ENCODE results near the gene BRAP. TPM values are rescaled to one million over a fixed set of nuclear protein-coding genes. Genes with fewer than 3 reads are reported as not detected.
A peak's percentile ranks its signal among the peaks of the same experiment; 100 is the strongest.
"Not testable (repeated sequence)": the region's sequence is repeated elsewhere in the genome, so short reads cannot be mapped to it uniquely, and the experiment has no call there.

BRAP gene
- polyA plus RNA-seq, 4 donors, result 7.8 to 16.1 (median 8.7) TPM

DNA sequence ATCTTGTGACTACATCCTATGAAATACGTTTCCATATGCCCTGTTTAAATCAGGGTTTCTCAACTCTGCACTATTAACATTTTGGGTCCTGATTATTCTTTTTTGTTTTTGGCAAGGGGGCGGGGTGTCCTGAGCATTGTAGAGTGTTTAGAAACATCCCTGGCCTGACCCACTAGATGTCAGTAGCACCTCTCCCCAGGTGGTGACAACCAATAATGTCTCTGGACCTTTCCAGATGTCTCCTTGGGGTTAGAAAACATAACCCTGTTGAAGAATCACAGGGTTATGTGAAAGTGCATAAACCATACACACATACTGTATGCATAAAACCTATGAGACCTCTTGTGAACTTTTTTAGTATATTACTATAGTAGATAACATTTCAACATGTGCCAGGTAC, 1.5 kb upstream of the BRAP start:
- Histone ChIP-seq H3K27me3 (ENCODE audit: control insufficient read depth in 3 of 3, insufficient read depth in 3 of 3, low read length in 3 of 3) (no peaks in the 10 kb centered on the region), H3K4me1 (ENCODE audit: control insufficient read depth in 3 of 3, insufficient read depth in 2 of 3, low read depth in 1 of 3, low read length in 2 of 3) (peaks cover 4 to 7% (median 6%) of the 10 kb centered on the region in 3 donors), H3K9me3 (ENCODE audit: control insufficient read depth in 2 of 2, insufficient read depth in 1 of 2, low read depth in 1 of 2, low read length in 1 of 2) (no peaks in the 10 kb centered on the region), H3K4me3 (ENCODE audit: low read depth in 1 of 3, low read length in 3 of 3) (no peak overlapping the region), H3K27ac (ENCODE audit: low read depth in 1 of 3, low read length in 2 of 3) (no peak overlapping the region), H3K36me3 (ENCODE audit: control insufficient read depth in 3 of 3, insufficient read depth in 2 of 3, low read depth in 1 of 3, low read length in 3 of 3) (peaks cover 5 to 8% (median 7%) of the 10 kb centered on the region in 3 donors)
- FAIRE-seq (no peak), DNase-seq (peak in 1 of 2 donors; percentile 6)
- 55 to 63% (median 63%) methylated on average over 2 of the region's 2 CpGs for WGBS, 3 donors

DNA sequence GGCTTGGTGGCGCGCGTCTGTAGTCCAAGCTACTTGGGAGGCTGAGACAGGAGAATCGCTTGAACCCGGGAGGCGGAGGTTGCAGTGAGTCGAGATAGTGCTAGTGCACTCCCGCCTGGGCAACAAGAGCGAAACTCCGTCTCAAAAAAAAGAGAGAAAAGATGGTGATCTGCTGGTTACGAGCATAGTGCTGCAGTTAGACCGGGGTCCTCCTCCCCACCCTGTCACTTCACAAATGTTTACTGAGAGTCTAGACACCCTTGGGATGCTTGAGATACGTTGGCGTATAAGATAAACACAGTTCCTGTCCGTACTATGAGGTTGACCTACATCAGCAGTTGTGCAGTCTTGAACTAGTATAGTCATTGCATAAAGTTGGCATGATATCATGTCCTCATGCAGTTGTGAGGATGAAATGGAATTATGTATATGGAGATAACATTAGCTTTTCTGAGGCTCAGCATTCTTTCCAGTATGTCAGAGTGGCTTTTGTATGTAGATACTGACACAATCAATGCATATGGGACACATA, 884 bp upstream of the BRAP start:
- WGBS, 3 donors, result 6 to 15% (median 9%) methylated on average over 15 of the region's 15 CpGs
- FAIRE-seq, result no peak
- H3K4me3 ChIP-seq (ENCODE audit: low read depth in 1 of 3, low read length in 3 of 3), result peak overlapping the region; percentile 28 to 87 (median 84)

DNA sequence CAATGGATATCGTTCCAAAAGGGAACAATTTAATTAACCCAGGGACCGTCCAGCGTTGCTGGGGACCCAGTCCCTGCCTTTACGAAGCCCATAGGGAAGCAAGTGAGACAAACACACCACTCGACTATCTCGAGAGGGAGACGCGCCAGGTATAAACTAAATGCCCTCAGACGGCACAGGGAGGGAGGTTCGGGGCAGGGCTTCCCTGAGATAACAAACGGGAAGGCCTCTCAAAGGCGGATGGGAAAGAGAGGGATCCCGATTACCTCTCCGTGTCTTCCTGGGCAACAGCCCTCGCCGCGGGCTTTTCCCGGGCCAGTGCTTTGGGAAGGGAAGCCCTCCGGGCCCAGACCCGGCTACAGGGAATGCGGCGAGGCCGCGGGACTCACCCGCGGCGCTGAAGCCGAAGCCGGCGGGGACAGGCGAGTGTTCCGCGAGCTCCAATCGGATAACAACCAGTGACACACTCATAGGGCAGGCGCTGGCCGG, 390 bp downstream of the BRAP start:
- Histone ChIP-seq H3K4me3 (ENCODE audit: low read depth in 1 of 3, low read length in 3 of 3) (peak overlapping the region; percentile 68 to 87 (median 84)), H3K27ac (ENCODE audit: low read depth in 1 of 3, low read length in 2 of 3) (peak overlapping the region; percentile 79 to 91 (median 89)), H3K4me1 (ENCODE audit: control insufficient read depth in 3 of 3, insufficient read depth in 2 of 3, low read depth in 1 of 3, low read length in 2 of 3) (peaks cover 4 to 7% (median 6%) of the 10 kb centered on the region in 3 donors), H3K27me3 (ENCODE audit: control insufficient read depth in 3 of 3, insufficient read depth in 3 of 3, low read length in 3 of 3) (no peaks in the 10 kb centered on the region), H3K36me3 (ENCODE audit: control insufficient read depth in 3 of 3, insufficient read depth in 2 of 3, low read depth in 1 of 3, low read length in 3 of 3) (peaks cover 10 to 14% (median 11%) of the 10 kb centered on the region in 3 donors), H3K9me3 (ENCODE audit: control insufficient read depth in 2 of 2, insufficient read depth in 1 of 2, low read depth in 1 of 2, low read length in 1 of 2) (no peaks in the 10 kb centered on the region)
- WGBS, 3 donors, result 0 to 1% (median 0%) methylated on average over 35 to 36 of the region's 36 CpGs
- peak in 1 of 2 donors; percentile 66 for DNase-seq
- no peak for FAIRE-seq

More for the DNA sequence above, 884 bp upstream of the BRAP start:
- Histone ChIP-seq H3K4me1 (ENCODE audit: control insufficient read depth in 3 of 3, insufficient read depth in 2 of 3, low read depth in 1 of 3, low read length in 2 of 3) (peaks cover 4 to 7% (median 6%) of the 10 kb centered on the region in 3 donors), H3K9me3 (ENCODE audit: control insufficient read depth in 2 of 2, insufficient read depth in 1 of 2, low read depth in 1 of 2, low read length in 1 of 2) (no peaks in the 10 kb centered on the region), H3K36me3 (ENCODE audit: control insufficient read depth in 3 of 3, insufficient read depth in 2 of 3, low read depth in 1 of 3, low read length in 3 of 3) (peaks cover 7 to 9% (median 8%) of the 10 kb centered on the region in 3 donors), H3K27me3 (ENCODE audit: control insufficient read depth in 3 of 3, insufficient read depth in 3 of 3, low read length in 3 of 3) (no peaks in the 10 kb centered on the region), H3K27ac (ENCODE audit: low read depth in 1 of 3, low read length in 2 of 3) (peak overlapping the region in 2 of 3 donors; percentile 89 to 91)
- DNase-seq, result peak; percentile 2 to 24

DNA sequence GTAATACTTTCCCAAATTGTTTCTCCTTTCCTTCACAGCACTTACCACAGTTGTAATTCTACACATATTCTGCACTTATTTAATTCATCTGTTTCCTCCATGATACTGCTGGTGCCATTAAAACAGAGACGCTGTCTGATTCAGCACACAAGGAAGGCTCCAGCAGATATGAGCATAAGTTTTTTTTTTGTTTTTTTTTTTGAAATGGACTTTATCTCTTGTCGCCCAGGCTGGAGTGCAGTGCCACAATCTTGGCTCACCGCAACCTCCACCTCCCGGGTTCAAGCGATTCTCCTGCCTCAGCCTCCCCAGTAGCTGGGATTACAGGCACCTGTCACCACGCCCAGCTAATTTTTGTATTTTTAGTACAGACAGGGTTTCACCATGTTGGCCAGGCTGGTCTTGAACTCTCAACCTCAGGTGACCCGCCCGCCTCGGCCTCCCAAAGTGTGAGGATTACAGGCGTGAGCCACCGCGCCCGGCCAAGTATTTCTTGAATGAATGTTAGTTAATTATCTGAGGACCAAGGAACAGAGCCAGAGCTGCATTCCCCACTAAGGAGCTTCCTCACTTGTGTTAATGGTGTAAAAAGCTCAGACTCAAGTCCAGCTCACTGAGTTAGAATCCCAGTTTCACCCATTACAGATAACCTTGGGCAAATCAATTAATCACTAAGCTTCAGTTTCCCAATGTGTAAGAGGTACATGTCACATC, 1.1 kb downstream of the BRAP start:
- peak overlapping the region in 2 of 3 donors; percentile 79 to 89 for H3K27ac ChIP-seq (ENCODE audit: low read depth in 1 of 3, low read length in 2 of 3)
- DNase-seq, result peak in 1 of 2 donors; percentile 22

DNA sequence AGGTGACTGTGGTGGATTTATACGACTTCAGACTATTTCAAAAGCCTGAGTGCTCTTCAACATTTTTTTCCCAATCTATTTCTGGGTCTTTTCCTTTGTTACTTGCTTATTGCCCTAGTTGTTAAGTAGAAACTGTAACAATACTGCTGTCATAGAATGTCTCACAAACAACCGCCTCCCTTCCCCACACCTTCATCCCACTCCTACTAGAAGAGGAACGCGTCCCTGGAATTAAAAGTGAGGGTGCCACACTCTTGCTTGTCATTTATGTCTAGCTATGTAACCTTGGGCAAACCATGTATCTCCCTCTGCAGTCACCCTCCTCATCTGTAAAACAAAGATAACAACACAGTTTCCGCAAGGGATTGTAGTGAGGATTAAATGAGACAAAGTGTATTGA, 8.6 kb downstream of the BRAP start:
- Histone ChIP-seq H3K4me1 (ENCODE audit: control insufficient read depth in 3 of 3, insufficient read depth in 2 of 3, low read depth in 1 of 3, low read length in 2 of 3) (no peaks in the 10 kb centered on the region), H3K36me3 (ENCODE audit: control insufficient read depth in 3 of 3, insufficient read depth in 2 of 3, low read depth in 1 of 3, low read length in 3 of 3) (peaks cover 17 to 47% (median 24%) of the 10 kb centered on the region in 3 donors), H3K27ac (ENCODE audit: low read depth in 1 of 3, low read length in 2 of 3) (no peak overlapping the region), H3K27me3 (ENCODE audit: control insufficient read depth in 3 of 3, insufficient read depth in 3 of 3, low read length in 3 of 3) (no peaks in the 10 kb centered on the region), H3K4me3 (ENCODE audit: low read depth in 1 of 3, low read length in 3 of 3) (no peak overlapping the region), H3K9me3 (ENCODE audit: control insufficient read depth in 2 of 2, insufficient read depth in 1 of 2, low read depth in 1 of 2, low read length in 1 of 2) (no peaks in the 10 kb centered on the region)
- 95 to 97% (median 96%) methylated on average over 5 of the region's 5 CpGs for WGBS, 3 donors
- DNase-seq, result no peak
- FAIRE-seq, result no peak

More for the DNA sequence above, 1.1 kb downstream of the BRAP start:
- not testable (repeated sequence) for H3K4me1 ChIP-seq (ENCODE audit: control insufficient read depth in 3 of 3, insufficient read depth in 2 of 3, low read depth in 1 of 3, low read length in 2 of 3); FAIRE-seq; H3K27me3 ChIP-seq (ENCODE audit: control insufficient read depth in 3 of 3, insufficient read depth in 3 of 3, low read length in 3 of 3); H3K9me3 ChIP-seq (ENCODE audit: control insufficient read depth in 2 of 2, insufficient read depth in 1 of 2, low read depth in 1 of 2, low read length in 1 of 2)
- whole genome bisulfite sequencing, 3 donors, result 37 to 68% (median 41%) methylated on average over 13 of the region's 13 CpGs
- peak overlapping the region in 2 of 3 donors; percentile 84 to 87 for H3K4me3 ChIP-seq (ENCODE audit: low read depth in 1 of 3, low read length in 3 of 3)
- peaks cover 12 to 20% (median 12%) of the 10 kb centered on the region in 3 donors for H3K36me3 ChIP-seq (ENCODE audit: control insufficient read depth in 3 of 3, insufficient read depth in 2 of 3, low read depth in 1 of 3, low read length in 3 of 3)

DNA sequence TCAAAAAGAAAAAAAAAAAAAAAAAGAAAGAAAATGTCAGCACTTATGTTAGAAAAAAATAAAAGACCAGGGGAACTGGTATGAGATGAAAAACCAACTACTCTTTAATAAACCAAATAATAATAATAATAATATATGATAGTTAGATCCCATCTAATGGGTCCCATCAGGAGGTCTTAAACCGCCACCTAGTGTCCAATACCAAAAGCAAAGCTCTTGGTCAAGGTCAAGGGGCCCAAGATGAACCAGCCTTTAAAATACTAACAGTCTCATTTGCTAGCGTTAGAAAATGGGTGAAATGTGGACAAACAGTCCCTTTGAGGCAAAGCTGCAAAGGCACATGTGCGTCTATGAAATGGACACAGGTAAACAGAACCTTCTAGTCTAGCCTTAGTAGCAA, 12.3 kb downstream of the BRAP start:
- FAIRE-seq, result no peak
- DNase-seq, result peak in 1 of 2 donors; percentile 10
- WGBS, 3 donors, result 81 to 85% (median 82%) methylated on average over 3 of the region's 3 CpGs
- Histone ChIP-seq H3K4me3 (ENCODE audit: low read depth in 1 of 3, low read length in 3 of 3) (no peak overlapping the region), H3K36me3 (ENCODE audit: control insufficient read depth in 3 of 3, insufficient read depth in 2 of 3, low read depth in 1 of 3, low read length in 3 of 3) (peaks cover 19 to 55% (median 19%) of the 10 kb centered on the region in 3 donors), H3K4me1 (ENCODE audit: control insufficient read depth in 3 of 3, insufficient read depth in 2 of 3, low read depth in 1 of 3, low read length in 2 of 3) (no peaks in the 10 kb centered on the region), H3K9me3 (ENCODE audit: control insufficient read depth in 2 of 2, insufficient read depth in 1 of 2, low read depth in 1 of 2, low read length in 1 of 2) (no peaks in the 10 kb centered on the region), H3K27me3 (ENCODE audit: control insufficient read depth in 3 of 3, insufficient read depth in 3 of 3, low read length in 3 of 3) (no peaks in the 10 kb centered on the region), H3K27ac (ENCODE audit: low read depth in 1 of 3, low read length in 2 of 3) (no peak overlapping the region)

DNA sequence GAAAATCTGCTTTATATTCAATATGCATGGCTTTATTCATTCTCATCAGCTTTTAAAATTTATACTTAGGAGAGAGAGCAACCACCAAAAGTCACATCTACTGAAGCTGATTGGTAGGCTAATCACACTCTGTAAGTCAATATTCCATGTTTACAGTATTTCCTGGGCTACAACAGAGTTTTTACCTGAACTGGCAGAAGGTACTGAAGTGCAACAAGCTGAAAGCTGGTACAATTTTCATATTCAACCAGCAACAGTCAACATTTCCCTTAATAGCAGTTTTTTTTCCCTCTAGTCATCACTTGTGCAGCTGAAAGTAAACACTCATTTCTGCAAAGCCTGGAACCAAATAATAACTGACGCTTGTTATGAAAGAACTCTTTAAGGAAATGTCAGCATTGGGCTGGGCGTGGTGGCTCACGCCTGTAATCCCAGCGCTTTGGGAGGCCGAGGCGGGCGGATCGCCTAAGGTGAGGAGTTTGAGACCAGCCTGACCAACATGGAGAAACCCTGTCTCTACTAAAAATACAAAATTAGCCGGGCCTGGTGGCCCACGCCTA, 12.9 kb downstream of the BRAP start:
- no peaks in the 10 kb centered on the region for H3K9me3 ChIP-seq (ENCODE audit: control insufficient read depth in 2 of 2, insufficient read depth in 1 of 2, low read depth in 1 of 2, low read length in 1 of 2)
- no peaks in the 10 kb centered on the region for H3K4me1 ChIP-seq (ENCODE audit: control insufficient read depth in 3 of 3, insufficient read depth in 2 of 3, low read depth in 1 of 3, low read length in 2 of 3)
- H3K36me3 ChIP-seq (ENCODE audit: control insufficient read depth in 3 of 3, insufficient read depth in 2 of 3, low read depth in 1 of 3, low read length in 3 of 3), result peaks cover 17 to 52% (median 19%) of the 10 kb centered on the region in 3 donors
- 86 to 89% (median 88%) methylated on average over 10 of the region's 10 CpGs for WGBS, 3 donors
- no peak overlapping the region for H3K4me3 ChIP-seq (ENCODE audit: low read depth in 1 of 3, low read length in 3 of 3)
- H3K27me3 ChIP-seq (ENCODE audit: control insufficient read depth in 3 of 3, insufficient read depth in 3 of 3, low read length in 3 of 3), result no peaks in the 10 kb centered on the region
- no peak overlapping the region for H3K27ac ChIP-seq (ENCODE audit: low read depth in 1 of 3, low read length in 2 of 3)
- DNase-seq, result no peak
- no peak for FAIRE-seq

DNA sequence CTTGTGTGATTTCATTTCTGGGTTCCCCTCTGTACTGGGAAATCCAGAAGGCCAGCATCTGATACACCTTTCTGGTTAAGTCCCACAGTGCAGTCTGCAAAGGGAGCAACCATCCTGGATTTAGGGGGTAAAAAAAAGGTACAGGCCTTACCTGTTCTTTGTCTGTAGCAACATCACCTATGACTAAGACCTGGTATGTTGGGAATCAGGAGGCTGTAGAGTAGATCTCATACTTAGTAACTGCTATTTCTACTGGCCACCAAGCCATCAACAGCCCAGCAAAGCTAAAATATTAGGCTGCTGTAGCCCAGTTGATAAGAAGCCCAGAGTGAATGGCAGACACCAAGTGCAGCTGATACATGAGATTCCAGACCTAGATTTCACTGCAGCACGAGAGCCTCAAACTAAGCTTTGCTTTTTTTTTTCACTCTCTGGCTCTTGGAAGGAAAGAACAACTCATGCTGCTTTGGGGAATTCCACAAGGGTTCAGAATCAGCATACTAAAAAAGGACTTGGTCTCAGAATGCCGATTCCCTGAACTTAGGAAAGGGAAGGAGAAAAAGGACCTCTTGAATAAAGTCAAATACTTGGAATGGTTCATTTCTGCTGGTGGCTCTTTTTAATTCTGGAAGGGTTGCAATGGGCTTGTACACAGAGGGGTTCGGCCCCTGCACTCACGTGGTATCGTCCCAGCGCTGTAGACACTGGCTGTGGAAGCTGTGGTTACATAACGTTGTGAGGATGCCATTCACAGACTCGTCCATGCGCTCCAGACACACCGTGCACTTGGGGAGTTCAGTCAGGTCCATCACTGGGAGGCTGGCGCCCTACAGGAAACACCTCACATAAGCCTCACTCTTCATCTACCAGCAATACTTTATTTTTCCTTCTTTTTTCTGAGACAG, 20.5 kb downstream of the BRAP start:
- FAIRE-seq (no peak), DNase-seq (no peak)
- 82 to 92% (median 83%) methylated on average over 11 of the region's 11 CpGs for WGBS, 3 donors

More for the DNA sequence above, 20.5 kb downstream of the BRAP start:
- no peaks in the 10 kb centered on the region for H3K9me3 ChIP-seq (ENCODE audit: control insufficient read depth in 2 of 2, insufficient read depth in 1 of 2, low read depth in 1 of 2, low read length in 1 of 2)
- no peak overlapping the region for H3K27ac ChIP-seq (ENCODE audit: low read depth in 1 of 3, low read length in 2 of 3)
- H3K36me3 ChIP-seq (ENCODE audit: control insufficient read depth in 3 of 3, insufficient read depth in 2 of 3, low read depth in 1 of 3, low read length in 3 of 3), result peaks cover 15 to 47% (median 20%) of the 10 kb centered on the region in 3 donors
- H3K4me3 ChIP-seq (ENCODE audit: low read depth in 1 of 3, low read length in 3 of 3), result no peak overlapping the region
- no peaks in the 10 kb centered on the region for H3K4me1 ChIP-seq (ENCODE audit: control insufficient read depth in 3 of 3, insufficient read depth in 2 of 3, low read depth in 1 of 3, low read length in 2 of 3)
- no peaks in the 10 kb centered on the region for H3K27me3 ChIP-seq (ENCODE audit: control insufficient read depth in 3 of 3, insufficient read depth in 3 of 3, low read length in 3 of 3)

Measured in small intestine (tissue), 7 donors.